NCI-H1105 treated with DMSO at 0.1 percent for 48 hours (cell line): Measurements from ENCODE around the gene ABCA6.
"Not testable (repeated sequence)": the region's sequence is repeated elsewhere in the genome, so short reads cannot be mapped to it uniquely, and the experiment has no call there.

ENCODE experiments used
- DNase-seq: peaks from one replicate; lab custom pipeline; 2025; lab: John Stamatoyannopoulos, UW

Gene ABCA6

GRCh38 chr17:69073392-69073791 lies 68.3 kb downstream of the ABCA6 start:
- DNase-seq: not testable (repeated sequence)

DNA sequence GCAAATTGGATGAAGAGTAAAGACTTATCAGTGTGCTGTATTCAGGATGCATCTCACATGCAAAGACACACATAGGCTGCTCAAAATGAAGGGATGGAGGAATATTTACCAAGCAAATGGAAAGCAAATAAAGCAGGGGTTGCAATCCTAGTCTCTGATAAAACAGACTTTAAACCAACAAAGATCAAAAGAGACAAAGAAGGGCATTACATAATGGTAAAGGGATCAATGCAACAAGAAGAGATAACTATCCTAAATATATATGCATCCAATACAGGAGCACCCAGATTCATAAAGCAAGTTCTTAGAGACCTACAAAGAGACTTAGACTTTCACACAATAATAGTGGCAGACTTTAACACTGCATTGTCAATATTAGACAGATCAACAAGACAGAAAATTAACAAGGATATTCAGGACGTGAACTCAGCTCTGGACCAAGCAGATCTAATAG lies 68.9 kb downstream of the ABCA6 start:
- not testable (repeated sequence) for DNase-seq

DNA sequence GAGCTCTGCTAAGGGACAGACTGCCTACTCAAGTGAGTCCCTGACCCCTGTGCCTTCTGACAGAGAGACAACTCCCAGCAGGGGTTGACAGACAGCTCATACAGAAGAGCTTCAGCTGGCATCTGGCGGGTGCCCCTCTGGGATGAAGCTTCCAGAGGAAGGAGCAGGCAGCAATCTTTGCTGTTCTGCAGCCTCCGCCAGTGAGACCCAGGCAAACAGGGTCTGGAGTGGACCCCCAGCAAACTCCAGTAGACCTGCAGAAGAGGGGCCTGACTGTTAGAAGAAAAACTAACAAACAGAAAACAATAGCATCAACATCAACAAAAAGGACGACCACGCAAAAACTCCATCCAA lies 70.5 kb downstream of the ABCA6 start:
- not testable (repeated sequence) for DNase-seq

GRCh38 chr17:69070378-69071232 lies 71.1 kb downstream of the ABCA6 start:
- DNase-seq: not testable (repeated sequence)

- no peak for DNase-seq
Observed at GRCh38 chr17:69069226-69069750, 72.4 kb downstream of the ABCA6 start.

GRCh38 chr17:69067274-69068047 lies 74.2 kb downstream of the ABCA6 start:
- no peak for DNase-seq

- DNase-seq: no peak
Observed at GRCh38 chr17:69066482-69066881, 75.2 kb downstream of the ABCA6 start.

GRCh38 chr17:69065113-69065512 lies 76.6 kb downstream of the ABCA6 start:
- no peak for DNase-seq

DNA sequence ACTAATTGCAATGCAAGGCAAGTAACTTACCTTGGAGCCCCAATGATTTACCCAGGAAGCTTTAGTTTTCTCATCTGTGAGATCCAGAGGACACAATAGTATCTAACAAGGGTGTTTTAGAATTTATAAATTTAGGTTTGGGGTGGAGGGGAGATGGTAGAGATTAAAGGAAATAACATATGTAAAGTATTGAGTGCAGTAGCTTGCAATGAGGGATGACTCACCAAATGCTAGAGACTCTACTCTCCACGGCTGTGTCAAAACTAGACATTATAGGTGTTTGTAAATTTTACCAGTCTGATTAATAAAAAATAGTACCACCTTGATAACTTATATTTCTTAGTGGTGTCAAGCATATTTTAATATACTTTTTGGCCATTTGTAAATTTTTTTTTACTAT lies 77.2 kb downstream of the ABCA6 start:
- DNase-seq: no peak

GRCh38 chr17:69064001-69064400 lies 77.7 kb downstream of the ABCA6 start:
- DNase-seq: no peak

GRCh38 chr17:69062860-69063581 lies 78.7 kb downstream of the ABCA6 start:
- DNase-seq: no peak

DNA sequence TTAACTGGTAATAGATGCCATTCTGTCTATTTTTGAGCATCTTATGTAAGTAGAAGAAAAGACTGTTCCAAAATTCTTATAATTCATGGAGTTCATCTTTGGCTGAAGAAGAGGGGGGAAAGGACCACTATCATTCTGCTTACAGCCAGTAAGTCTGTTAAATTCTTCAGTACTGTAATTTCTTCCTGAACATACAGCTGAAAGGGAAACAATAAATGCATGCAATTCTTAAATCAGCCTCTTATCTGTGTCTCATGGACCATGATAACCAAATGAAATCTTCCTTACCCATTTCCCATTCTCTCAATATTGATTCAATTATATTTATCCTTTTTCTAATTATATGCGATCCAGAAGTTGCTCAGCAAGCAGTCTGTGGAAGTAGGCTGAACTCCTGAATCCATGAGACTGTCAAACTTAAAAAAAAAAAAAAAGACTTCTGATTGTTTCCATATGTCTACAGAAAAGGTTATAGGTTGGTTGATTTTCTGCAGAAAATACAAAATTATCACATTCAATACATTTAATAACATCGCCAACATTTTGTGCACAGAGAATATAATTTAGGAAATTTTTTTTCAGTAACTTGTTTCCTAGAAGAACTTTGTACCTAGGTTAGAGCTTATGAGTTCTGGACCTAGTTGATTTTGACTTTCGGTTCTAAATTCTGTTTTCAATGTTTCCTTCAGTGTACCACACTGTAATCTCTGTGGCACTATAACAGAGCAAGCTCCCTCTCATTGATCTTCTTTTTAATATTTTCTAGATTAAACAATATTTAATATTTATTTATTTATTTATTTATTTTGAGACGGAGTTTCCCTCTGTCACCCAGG lies 79.8 kb downstream of the ABCA6 start:
- DNase-seq: no peak

- DNase-seq: no peak
Observed at GRCh38 chr17:69060822-69061221, 80.9 kb downstream of the ABCA6 start, which contains the start of gene ABCA9. Gene ABCA9 (minus strand): TSS chr17:69060927. CDS start chr17:69051126, 9,801 bp downstream.

DNA sequence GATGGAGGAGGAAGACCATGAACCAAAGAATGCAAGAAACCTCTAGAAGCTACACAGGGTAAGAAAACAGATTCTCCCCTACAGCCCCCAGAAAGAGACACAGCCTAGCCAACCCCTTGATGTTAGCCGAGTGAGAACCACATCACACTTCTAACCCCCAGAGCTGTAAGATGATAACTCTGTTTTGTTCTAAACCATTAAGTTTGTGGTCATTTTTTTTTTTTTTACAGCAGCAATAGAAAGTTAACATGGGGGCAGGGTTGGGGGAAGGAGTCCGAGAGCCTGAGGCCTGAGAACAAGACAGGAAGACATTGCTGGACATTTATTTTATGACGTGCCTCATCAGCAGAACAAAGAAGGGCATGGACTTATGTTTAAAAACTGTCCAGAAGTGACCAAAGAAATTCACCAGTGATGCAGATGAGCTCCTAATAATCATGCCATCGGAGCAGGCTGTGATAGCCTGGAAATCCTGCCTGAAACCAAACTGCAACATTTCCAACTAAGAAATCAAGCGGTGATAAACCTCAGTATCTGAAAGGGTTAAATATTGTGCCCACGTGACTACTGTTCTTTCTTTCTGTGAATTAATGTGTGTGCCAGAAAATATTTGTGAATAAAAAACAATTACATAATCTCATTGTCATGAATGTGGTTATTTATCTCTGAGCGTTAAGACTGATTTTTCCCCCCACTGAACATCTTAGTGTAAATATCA lies 82.1 kb downstream of the ABCA6 start:
- no peak for DNase-seq

GRCh38 chr17:69058165-69058564 lies 83.5 kb downstream of the ABCA6 start:
- DNase-seq: no peak

GRCh38 chr17:69057280-69057679 lies 84.4 kb downstream of the ABCA6 start:
- no peak for DNase-seq

DNA sequence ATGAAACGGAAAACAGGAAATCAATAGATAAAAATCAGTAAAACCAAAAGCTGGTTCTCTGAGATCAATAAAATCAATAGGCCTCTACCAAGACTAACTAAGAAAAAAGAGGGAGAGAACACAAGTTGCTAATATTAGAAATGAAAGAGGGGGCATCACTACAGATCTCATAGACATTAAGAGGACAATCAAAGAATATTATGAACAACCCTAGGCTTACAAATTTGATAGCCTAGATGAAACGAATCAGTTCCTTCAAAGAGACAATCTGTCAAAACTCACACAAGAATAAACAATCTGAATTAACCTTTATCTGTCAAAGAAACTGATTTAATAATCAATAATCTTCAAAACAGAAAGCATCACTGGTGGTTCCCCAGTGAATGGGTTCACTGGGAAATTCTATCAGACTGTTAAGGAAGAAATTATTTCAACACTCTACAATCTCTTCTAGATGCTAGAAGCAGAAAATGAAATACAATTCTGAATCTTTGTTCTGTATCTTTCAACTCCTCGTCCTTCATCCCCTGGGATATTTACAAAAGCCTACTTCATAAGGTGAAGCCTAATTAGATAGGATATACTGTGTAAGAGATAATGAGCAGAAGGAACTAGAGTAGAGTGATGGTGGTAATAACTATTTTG lies 85.4 kb downstream of the ABCA6 start:
- no peak for DNase-seq

DNA sequence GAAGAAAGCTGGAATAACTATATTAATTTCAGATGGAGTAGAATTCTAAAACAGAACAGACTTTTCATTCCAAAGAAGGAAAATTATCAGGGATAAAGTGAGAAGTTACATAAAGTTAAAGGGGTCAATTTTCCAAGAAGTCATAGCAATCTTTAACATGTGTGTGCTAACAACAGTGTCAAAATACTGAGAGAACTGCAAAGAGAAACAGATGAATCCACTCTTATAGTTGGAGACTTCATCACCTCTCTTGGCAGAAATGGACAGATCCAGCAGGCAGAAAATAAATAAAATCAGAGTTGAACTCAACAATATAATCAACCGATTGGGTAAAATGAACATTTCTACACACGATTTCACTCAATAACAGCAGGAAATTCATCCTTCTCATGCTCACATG lies 86.4 kb downstream of the ABCA6 start:
- DNase-seq: no peak

DNA sequence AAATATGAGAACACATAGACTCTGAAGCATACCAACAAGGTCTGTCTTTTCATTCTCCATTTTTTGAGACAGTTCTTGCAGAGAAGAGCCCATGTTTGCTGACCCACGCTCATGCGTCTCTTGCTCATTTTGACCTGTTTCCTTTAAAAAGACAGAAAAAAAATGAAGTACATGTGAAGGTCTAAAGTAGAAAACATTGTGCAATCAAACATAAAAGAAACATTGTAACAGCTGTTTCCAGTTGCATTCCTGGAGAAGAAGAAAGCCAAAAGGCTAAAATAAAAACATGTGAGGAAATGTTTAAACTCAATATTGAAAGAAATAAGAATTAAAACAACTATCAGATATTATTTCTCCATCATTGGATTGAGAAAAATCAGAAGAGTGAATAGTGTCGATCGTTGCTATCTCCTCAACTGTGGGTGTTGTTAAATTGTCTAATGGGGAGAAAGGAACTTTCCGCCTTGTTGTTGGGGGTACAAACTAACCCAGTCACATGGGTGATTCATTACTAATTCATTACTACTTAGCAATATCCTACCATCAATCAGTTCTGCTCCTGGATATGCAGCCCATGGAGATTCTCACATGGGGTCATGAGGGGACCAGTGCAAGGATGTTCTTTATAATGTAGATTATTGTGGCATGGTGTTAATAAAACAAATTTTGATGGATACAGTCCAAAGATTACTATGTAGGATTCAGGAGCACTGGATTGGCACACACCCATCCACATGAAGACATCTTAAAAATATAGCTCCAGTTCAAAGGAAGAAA lies 90.5 kb downstream of the ABCA6 start:
- DNase-seq: no peak
